NCI-H460 (cell line): ENCODE measurements around the gene METTL24. TPM values are rescaled to one million over a fixed set of nuclear protein-coding genes. Genes with fewer than 3 reads are reported as not detected.
"Not testable (repeated sequence)": the region's sequence is repeated elsewhere in the genome, so short reads cannot be mapped to it uniquely, and the experiment has no call there.

ENCODE experiments used
- DNase-seq: peaks from one replicate; pipeline ENCODE4 v3.0.0-alpha.2; 2016; ENCODE audit warnings: low read depth; ENCODE audit errors: extremely low read depth
- total RNA-seq: library from RNA; depleted of rRNA; stranded (reverse); fragments of >200 nt; shearing (Covaris generic); gene quantifications from 2 replicates; pipeline ENCODE4 v1.2.3, GENCODE V29; 2014

METTL24 gene
- total RNA-seq, 1 experiment from 2014 or later: not detected

DNA sequence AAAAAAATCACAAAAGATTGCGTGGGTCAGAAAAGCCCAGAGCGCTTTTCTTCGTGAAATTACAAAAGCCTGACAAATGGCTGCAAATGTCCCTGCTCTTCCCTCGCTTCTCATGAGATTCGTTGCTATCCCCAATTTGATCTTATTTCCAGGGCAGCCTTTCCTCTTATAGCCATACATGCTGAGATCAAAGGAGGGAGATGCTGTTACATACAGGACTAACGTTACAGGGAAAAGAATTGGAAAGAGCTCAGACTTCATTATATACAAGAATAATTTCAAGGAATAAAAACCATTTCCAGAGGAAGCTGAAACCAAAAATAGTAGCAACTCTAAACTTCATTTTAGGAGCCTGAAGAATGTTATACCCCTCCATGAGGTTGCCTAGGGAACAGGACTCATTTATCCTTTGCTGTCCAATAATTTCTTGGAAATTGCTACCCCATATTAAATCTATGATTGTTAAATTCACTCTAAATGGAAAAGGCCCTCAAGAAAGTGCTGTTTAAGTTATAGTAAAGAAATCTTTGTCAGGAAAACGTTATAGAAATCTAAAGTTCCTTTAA lies 81.0 kb downstream of the METTL24 start:
- no peak for DNase-seq

DNA sequence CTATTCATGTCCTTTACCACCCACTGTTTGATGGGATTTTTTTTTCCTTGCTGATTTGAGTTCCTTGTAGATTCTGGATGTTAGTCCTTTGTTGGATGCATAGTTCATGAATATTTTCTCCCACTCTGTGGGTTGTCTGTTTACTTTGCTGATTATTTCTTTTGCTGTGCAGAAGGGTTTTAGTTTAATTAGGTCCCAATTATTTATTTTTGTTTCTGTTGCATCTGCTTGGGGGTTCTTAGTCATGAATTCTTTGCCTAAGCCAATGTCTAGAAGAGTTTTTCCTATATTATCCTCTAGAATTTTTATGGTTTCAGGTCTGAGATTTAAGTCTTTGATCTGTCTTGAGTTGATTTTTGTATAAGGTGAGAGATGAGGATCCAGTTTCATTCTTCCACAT lies 85.4 kb downstream of the METTL24 start:
- DNase-seq: not testable (repeated sequence)

GRCh38 chr6:110271732-110272022 lies 86.5 kb downstream of the METTL24 start:
- no peak for DNase-seq

- DNase-seq: no peak
Measured at GRCh38 chr6:110270165-110270564, 88.0 kb downstream of the METTL24 start.

- no peak for DNase-seq
Measured at GRCh38 chr6:110269623-110270022, 88.5 kb downstream of the METTL24 start.

GRCh38 chr6:110266996-110267395 lies 91.2 kb downstream of the METTL24 start:
- no peak for DNase-seq

GRCh38 chr6:110265273-110265672 lies 92.9 kb downstream of the METTL24 start:
- DNase-seq: no peak

- no peak for DNase-seq
Measured at GRCh38 chr6:110256366-110256765, 101.8 kb downstream of the METTL24 start.

GRCh38 chr6:110255211-110255750 lies 102.9 kb downstream of the METTL24 start:
- DNase-seq: peak; percentile 12

DNA sequence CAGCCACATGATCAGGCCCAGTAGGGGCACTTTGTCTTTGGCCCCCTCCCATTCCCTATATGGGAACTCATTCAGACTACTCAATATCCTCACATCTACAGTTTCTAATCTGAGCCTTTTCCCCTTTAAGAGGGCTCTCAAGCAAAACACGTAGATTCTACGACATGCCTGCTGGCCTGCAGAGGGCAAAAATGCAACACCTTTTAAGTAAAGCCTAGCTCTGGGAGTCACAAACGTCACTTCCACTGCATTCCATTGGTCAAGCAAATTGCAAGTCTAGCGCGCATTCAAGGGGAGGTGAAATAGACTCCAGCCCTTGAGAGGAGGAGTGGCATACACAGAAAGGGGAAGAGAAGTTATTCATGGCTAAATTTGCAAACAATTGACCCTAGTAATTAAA lies 107.3 kb downstream of the METTL24 start:
- DNase-seq: no peak

GRCh38 chr6:110250058-110250457 lies 108.1 kb downstream of the METTL24 start:
- no peak for DNase-seq

GRCh38 chr6:110246900-110247546 lies 111.1 kb downstream of the METTL24 start:
- DNase-seq: no peak

DNA sequence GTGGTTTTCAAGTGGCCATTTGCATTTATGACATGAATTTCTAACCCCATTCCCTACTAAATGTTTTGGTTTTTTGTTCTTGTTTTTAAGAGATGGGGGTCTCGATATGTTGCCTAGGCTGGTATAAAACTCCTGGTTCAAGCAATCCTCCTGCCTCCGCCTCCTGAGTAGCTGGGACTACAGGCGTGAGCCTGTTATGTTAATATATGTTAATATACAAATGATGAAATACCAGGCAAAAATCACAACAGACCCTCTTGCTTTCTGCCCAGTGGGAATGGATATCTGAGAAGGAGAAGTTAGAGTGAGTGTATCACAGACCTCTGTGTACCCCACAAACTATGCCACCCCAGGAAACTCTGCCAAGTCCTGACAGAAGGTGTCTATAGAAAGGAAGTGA lies 111.8 kb downstream of the METTL24 start:
- no peak for DNase-seq

DNA sequence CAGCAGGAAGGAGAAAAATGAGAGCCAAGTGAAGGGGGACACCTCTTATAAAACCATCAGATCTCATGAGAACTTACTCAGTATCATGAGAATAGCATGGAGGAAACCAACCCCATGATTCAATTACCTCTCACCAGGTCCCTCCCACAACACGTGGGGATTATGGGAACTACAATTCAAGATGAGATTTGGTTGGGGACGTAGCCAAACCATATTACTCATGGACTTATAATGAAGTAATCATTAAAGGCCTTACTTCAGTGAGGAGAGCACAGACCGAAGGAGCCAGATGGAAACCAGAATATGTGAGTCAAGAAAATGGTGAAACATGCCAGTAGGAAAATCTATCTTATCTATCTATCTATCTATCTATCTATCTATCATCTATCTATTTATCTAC lies 113.5 kb downstream of the METTL24 start:
- not testable (repeated sequence) for DNase-seq

- DNase-seq: no peak
Measured at GRCh38 chr6:110239526-110240274, 118.4 kb downstream of the METTL24 start.

- not testable (repeated sequence) for DNase-seq
Measured at GRCh38 chr6:110236007-110236406, 122.1 kb downstream of the METTL24 start.

GRCh38 chr6:110233770-110234374 lies 124.3 kb downstream of the METTL24 start:
- no peak for DNase-seq

DNA sequence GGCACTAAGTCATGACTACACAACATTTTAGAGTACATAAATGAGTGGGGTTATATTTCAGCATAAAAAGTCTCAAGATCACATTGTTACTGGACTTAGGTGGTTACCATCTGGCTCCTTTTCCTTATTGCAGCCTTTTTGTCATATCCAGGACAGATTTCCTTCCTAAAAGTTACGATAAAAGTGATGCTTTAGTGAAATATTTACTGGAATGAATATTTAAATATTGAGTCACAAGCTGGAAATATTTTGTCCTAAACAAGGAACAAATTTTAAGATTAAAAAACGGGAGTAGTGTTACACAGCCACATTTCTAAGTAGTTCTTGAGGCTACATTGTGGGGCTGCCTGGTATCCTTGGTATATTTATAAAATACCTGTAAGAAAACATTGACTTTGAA lies 125.7 kb downstream of the METTL24 start:
- DNase-seq: no peak

- DNase-seq: no peak
Measured at GRCh38 chr6:110226261-110226660, 131.9 kb downstream of the METTL24 start.

DNA sequence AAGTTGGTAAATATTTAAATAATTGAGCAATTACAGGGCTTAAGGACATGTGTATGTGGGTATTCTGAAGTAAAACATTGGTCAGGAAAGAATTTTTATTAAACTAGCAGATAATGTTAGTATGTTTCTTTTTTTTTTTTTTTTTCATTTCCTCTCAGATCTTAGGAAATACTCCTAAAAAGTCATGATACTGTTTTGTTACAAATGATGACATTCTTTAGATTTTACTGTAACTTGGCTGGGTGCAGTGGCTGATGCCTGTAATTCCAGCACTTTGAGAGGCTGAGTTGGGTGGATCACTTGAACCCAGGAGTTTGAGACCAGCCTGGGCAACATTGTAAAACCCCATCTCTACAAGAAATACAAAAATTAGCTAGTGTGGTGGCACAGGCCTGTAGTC lies 136.4 kb downstream of the METTL24 start:
- no peak for DNase-seq

- no peak for DNase-seq
Measured at GRCh38 chr6:110217266-110217665, 140.9 kb downstream of the METTL24 start.

GRCh38 chr6:110216140-110216539 lies 142.0 kb downstream of the METTL24 start:
- DNase-seq: no peak
